GM12878 (cell line): Measurements from ENCODE around the gene WDR93. TPM values are rescaled to one million over a fixed set of nuclear protein-coding genes. Genes with fewer than 3 reads are reported as not detected.

ENCODE experiments used
- ATAC-seq: fragments of 200-7000 bp; cut with Tn5 transposase; 3 replicates; pipeline ENCODE4 v1.9.1; 2020; ENCODE audit warnings: mild to moderate bottlenecking, moderate library complexity
- BruUV-seq: library from RNA; stranded (reverse); fragments of 400-500 nt; replicated peaks from 2 replicates; lab custom pipeline; 2021; lab: Mats Ljungman, UMichigan
- CTCF ChIA-PET: fragments of 300-600 bp; sonication (Branson Sonifier 250); formaldehyde crosslinking; extraction: SDS; loops from one replicate; lab custom pipeline; 2021; ENCODE audit warnings: inconsistent platforms; lab: Yijun Ruan, JAX
- POLR2A ChIA-PET: fragments of 350-600 bp; formaldehyde crosslinking; extraction: SDS; loops from one replicate; lab custom pipeline; 2021; ENCODE audit warnings: inconsistent platforms; lab: Charles Lee
- RAD21 ChIA-PET: fragments of 300-600 bp; sonication (Branson Sonifier 250); formaldehyde crosslinking; loops from one replicate; lab custom pipeline; 2023; ENCODE audit warnings: antibody characterized with exemption; ENCODE audit not compliant: unreplicated experiment; lab: Charles Lee
- SMC1A ChIA-PET: fragments of 300-600 bp; sonication (Branson Sonifier 250); formaldehyde crosslinking; loops from one replicate; lab custom pipeline; 2023; ENCODE audit not compliant: unreplicated experiment, uncharacterized antibody; lab: Charles Lee
- DNase-seq: peaks from one replicate; pipeline ENCODE4 v3.0.0-alpha.2; 2011; ENCODE audit warnings: low read depth, low spot score
- FAIRE-seq: peaks from 3 replicates; lab custom pipeline; 2011; peaks lifted over from hg19 to GRCh38; lab: Jason Lieb, UNC
- H2AFZ ChIP-seq: 2 replicates; pipeline ENCODE4 v1.6.0; 2011; ENCODE audit warnings: low read depth, low read length, control low read depth; ENCODE audit not compliant: control insufficient read depth
- H3K27ac ChIP-seq: 2 replicates; pipeline ENCODE4 v1.5.1; 2011; ENCODE audit warnings: control low read depth; ENCODE audit not compliant: control insufficient read depth, insufficient read depth
- H3K27me3 ChIP-seq, 2 experiments: replicated peaks in 1 of 2; 2 replicates each; pipeline versions ENCODE4 v1.6.0 to v1.6.1; 2011; ENCODE audit warnings: low read length in 1 of 2; ENCODE audit not compliant: control insufficient read depth in 2 of 2, insufficient read depth in 2 of 2
- H3K36me3 ChIP-seq, 2 experiments: 2 replicates each; pipeline ENCODE4 v1.5.1; 2011; ENCODE audit warnings: low read length in 1 of 2; ENCODE audit not compliant: control insufficient read depth in 2 of 2, insufficient read depth in 2 of 2
- H3K4me1 ChIP-seq: 2 replicates; pipeline ENCODE4 v1.6.1; 2011; ENCODE audit warnings: mild to moderate bottlenecking, low read length, moderate library complexity, mixed read lengths; ENCODE audit not compliant: control insufficient read depth, insufficient read depth
- H3K4me2 ChIP-seq: 2 replicates; pipeline ENCODE4 v1.6.0; 2011; ENCODE audit warnings: control low read depth; ENCODE audit not compliant: control insufficient read depth, insufficient read depth
- H3K4me3 ChIP-seq: fragments of 200-600 bp; sonication (generic); 2 replicates; pipeline ENCODE4 v1.5.1; 2016
- H3K79me2 ChIP-seq: 2 replicates; pipeline ENCODE4 v1.6.0; 2011; ENCODE audit warnings: low read length; ENCODE audit not compliant: control insufficient read depth, insufficient read depth
- H3K9ac ChIP-seq: 2 replicates; pipeline ENCODE4 v1.8.0; 2011; ENCODE audit warnings: low read length, control low read depth, mixed read lengths; ENCODE audit not compliant: control insufficient read depth, insufficient read depth
- H3K9me3 ChIP-seq: replicated peaks from 3 replicates; pipeline ENCODE4 v1.5.1; 2011; ENCODE audit warnings: mild to moderate bottlenecking, low read length; ENCODE audit not compliant: control insufficient read depth, insufficient read depth
- H4K20me1 ChIP-seq: 2 replicates; pipeline ENCODE4 v1.6.0; 2011; ENCODE audit not compliant: control insufficient read depth, insufficient read depth
- ASH2L ChIP-seq: fragments of 300-600, 200-600 bp; sonication (generic); IDR thresholded peaks from 2 replicates; pipeline ENCODE4 v1.6.1; 2017; ENCODE audit warnings: low read depth, mild to moderate bottlenecking, borderline replicate concordance
- ATF7 ChIP-seq: fragments of 450-650 bp; IDR thresholded peaks from 2 replicates; pipeline ENCODE4 v1.6.1; 2016; ENCODE audit warnings: low read depth, mild to moderate bottlenecking
- BRCA1 ChIP-seq: IDR thresholded peaks from 2 replicates; pipeline ENCODE4 v1.6.1; 2011; ENCODE audit warnings: low read depth, low read length, improper control_type of control experiment
- CHD4 ChIP-seq: fragments of 200-600 bp; sonication (generic); IDR thresholded peaks from 2 replicates; pipeline ENCODE4 v1.6.1; 2016; ENCODE audit warnings: mild to moderate bottlenecking
- E2F4 ChIP-seq: IDR thresholded peaks from 2 replicates; pipeline ENCODE4 v1.6.1; 2012; ENCODE audit warnings: low read depth, low read length, improper control_type of control experiment
- EED ChIP-seq: sonication (generic); IDR thresholded peaks from 2 replicates; pipeline ENCODE4 v1.6.1; 2016; ENCODE audit warnings: antibody characterized with exemption, low read depth
- ELK1 ChIP-seq: IDR thresholded peaks from 2 replicates; pipeline ENCODE4 v1.6.1; 2012; ENCODE audit warnings: low read depth, low read length, improper control_type of control experiment
- JUND ChIP-seq: IDR thresholded peaks from 2 replicates; pipeline ENCODE4 v1.6.1; 2012; ENCODE audit warnings: low read depth, mild to moderate bottlenecking, low read length, improper control_type of control experiment, moderate library complexity
- KDM1A ChIP-seq: fragments of 200-600 bp; sonication (generic); IDR thresholded peaks from 2 replicates; pipeline ENCODE4 v1.6.1; 2016; ENCODE audit warnings: borderline replicate concordance
- MYB ChIP-seq: fragments of 150-350 bp; IDR thresholded peaks from 2 replicates; pipeline ENCODE4 v1.6.1; 2014; ENCODE audit warnings: mild to moderate bottlenecking, low read depth, low read length, borderline replicate concordance
- NFIC ChIP-seq: IDR thresholded peaks from 2 replicates; pipeline ENCODE4 v1.6.1; 2012; ENCODE audit warnings: low read depth, mild to moderate bottlenecking, inconsistent platforms, low read length, moderate library complexity
- NR2C1 ChIP-seq: fragments of 450-650 bp; IDR thresholded peaks from 2 replicates; pipeline ENCODE4 v1.6.1; 2017; ENCODE audit warnings: antibody characterized with exemption, mild to moderate bottlenecking, moderate library complexity
- PAX8 ChIP-seq: fragments of 450-650 bp; IDR thresholded peaks from 2 replicates; pipeline ENCODE4 v1.6.1; 2017; ENCODE audit warnings: mild to moderate bottlenecking, moderate library complexity
- POLR2AphosphoS2 ChIP-seq: IDR thresholded peaks from 2 replicates; pipeline ENCODE4 v1.6.1; 2011; ENCODE audit warnings: low read depth, mild to moderate bottlenecking, low read length, improper control_type of control experiment, moderate library complexity
- RBBP5 ChIP-seq: fragments of 200-600 bp; sonication (generic); conservative IDR thresholded peaks from 2 replicates; pipeline ENCODE4 v1.6.1; 2016
- SIN3A ChIP-seq: IDR thresholded peaks from 2 replicates; pipeline ENCODE4 v1.6.1; 2012; ENCODE audit warnings: low read depth, low read length, improper control_type of control experiment
- SPI1 ChIP-seq: IDR thresholded peaks from 2 replicates; pipeline ENCODE4 v1.6.1; 2011; ENCODE audit warnings: low read depth, mild to moderate bottlenecking, low read length, moderate library complexity, borderline replicate concordance; ENCODE audit not compliant: insufficient read depth
- SRF ChIP-seq, 2 experiments: IDR thresholded peaks; 2 replicates each; pipeline ENCODE4 v1.6.1; 2011; ENCODE audit warnings: low read depth in 2 of 2, low read length in 2 of 2, mild to moderate bottlenecking in 1 of 2, moderate library complexity in 1 of 2
- YBX1 ChIP-seq: fragments of 450-650 bp; IDR thresholded peaks from 2 replicates; pipeline ENCODE4 v1.6.1; 2016; ENCODE audit warnings: antibody characterized with exemption
- YY1 ChIP-seq: IDR thresholded peaks from 2 replicates; pipeline ENCODE4 v1.6.1; 2011; ENCODE audit warnings: low read depth, mild to moderate bottlenecking, low read length
- ZNF274 ChIP-seq: IDR thresholded peaks from one replicate; pipeline ENCODE4 v1.8.0; 2011; ENCODE audit not compliant: insufficient read length, insufficient read depth
- ZNF622 ChIP-seq: fragments of 450-650 bp; IDR thresholded peaks from 2 replicates; pipeline ENCODE4 v1.6.1; 2017; ENCODE audit warnings: mild to moderate bottlenecking, inconsistent platforms
- WGBS: methylation state at CpG from one replicate; pipeline ENCODE4 v1.1.6; 2016; ENCODE audit warnings: low lambda C conversion rate; ENCODE audit not compliant: insufficient replicate concordance, insufficient coverage; ENCODE audit errors: missing lambda C conversion rate; 5-methylcytosine and 5-hydroxymethylcytosine counted together
- in situ Hi-C: fragments of 300-500 bp; cut with MboI; formaldehyde crosslinking; loops from 9 replicates; pipeline ENCODE4 v1.14.3; 2018; ENCODE audit warnings: mixed read lengths
- intact Hi-C: fragments of 100-400 bp; cut with micrococcal nuclease; formaldehyde crosslinking; loops from one replicate; pipeline ENCODE4 v1.14.2; 2022; ENCODE audit not compliant: unreplicated experiment
- polyA plus RNA-seq, 11 experiments: library from polyadenylated mRNA; depleted of rRNA in 4 of 11; unstranded in 6 of 11; stranded (reverse) in 5 of 11; fragments of >200 nt; fragmentation: Nextera tagmentation in 4 of 11; fragmentation: Illumina TruSeq in 1 of 11; extraction: Ambion mirVana in 4 of 11; extraction: Trizol in 1 of 11; gene quantifications; 1 replicate in 1 of 11; 2 replicates in 10 of 11; pipeline versions ENCODE4 v1.2.1 to v1.2.3, GENCODE V29; 2011 to 2016; ENCODE audit warnings: inconsistent platforms in 2 of 11, missing spikeins in 2 of 11, low read depth in 1 of 11
- total RNA-seq, 4 experiments: library from RNA; depleted of rRNA in 3 of 4; stranded (reverse); fragments of >200 nt in 3 of 4; fragmentation: Illumina TruSeq in 1 of 4; extraction: Trizol in 1 of 4; gene quantifications; 2 replicates each; pipeline versions ENCODE4 v1.2.1 to v1.2.3, GENCODE V29; 2013 to 2021
- TF ChIP-seq, protein P1 (sequence below), 3 experiments: IDR thresholded peaks in 2 of 3; conservative IDR thresholded peaks in 1 of 3; 2 replicates each; pipeline ENCODE4 v1.5.1; 2011; ENCODE audit warnings: low read depth in 3 of 3, low read length in 3 of 3, mild to moderate bottlenecking in 3 of 3, control low read depth in 2 of 3, moderate library complexity in 2 of 3, inconsistent platforms in 1 of 3, mixed read lengths in 1 of 3; ENCODE audit not compliant: control insufficient read depth in 2 of 3, insufficient read depth in 1 of 3; ENCODE audit errors: extremely low read depth in 1 of 3

The WDR93 gene
- total and polyA plus RNA-seq, 10 of the 15 experiments (the other 5 are each of a cell fraction or from before 2014, with no cell fraction given) = not detected

DNA sequence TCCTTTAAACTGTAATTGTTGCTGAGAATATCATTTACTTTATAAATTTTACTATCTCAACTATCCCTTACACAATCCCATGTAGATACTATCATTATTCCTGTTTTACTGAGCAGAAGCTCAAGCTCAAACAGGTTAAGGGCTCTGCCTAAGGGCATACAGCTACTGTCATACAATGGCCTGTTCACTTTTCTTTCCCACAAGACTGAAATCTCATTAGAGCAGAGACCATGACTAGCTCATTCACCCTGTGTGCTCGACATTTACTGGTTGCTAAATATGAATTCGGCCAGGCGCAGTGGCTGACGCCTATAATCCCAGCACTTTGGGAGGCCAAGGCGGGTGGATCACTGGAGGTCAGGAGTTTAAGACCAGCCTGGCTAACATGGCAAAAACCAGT, 83.9 kb downstream of the WDR93 start (continued):
- TF ChIP-seq E2F4 = no peak
- TF ChIP-seq, protein P1, sequence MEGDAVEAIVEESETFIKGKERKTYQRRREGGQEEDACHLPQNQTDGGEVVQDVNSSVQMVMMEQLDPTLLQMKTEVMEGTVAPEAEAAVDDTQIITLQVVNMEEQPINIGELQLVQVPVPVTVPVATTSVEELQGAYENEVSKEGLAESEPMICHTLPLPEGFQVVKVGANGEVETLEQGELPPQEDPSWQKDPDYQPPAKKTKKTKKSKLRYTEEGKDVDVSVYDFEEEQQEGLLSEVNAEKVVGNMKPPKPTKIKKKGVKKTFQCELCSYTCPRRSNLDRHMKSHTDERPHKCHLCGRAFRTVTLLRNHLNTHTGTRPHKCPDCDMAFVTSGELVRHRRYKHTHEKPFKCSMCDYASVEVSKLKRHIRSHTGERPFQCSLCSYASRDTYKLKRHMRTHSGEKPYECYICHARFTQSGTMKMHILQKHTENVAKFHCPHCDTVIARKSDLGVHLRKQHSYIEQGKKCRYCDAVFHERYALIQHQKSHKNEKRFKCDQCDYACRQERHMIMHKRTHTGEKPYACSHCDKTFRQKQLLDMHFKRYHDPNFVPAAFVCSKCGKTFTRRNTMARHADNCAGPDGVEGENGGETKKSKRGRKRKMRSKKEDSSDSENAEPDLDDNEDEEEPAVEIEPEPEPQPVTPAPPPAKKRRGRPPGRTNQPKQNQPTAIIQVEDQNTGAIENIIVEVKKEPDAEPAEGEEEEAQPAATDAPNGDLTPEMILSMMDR (IDR thresholded peaks at IDR 0.05 in 2 of 3, conservative IDR thresholded peaks at IDR 0.05 in 1 of 3; ENCODE audit: control insufficient read depth in 2 of 3, extremely low read depth in 1 of 3, insufficient read depth in 1 of 3, low read depth in 3 of 3, low read length in 3 of 3) = no peak
- TF ChIP-seq SRF (IDR thresholded peaks at IDR 0.05; ENCODE audit: low read depth in 2 of 2, low read length in 2 of 2) = no peak
- TF ChIP-seq CHD4 = no peak
- TF ChIP-seq ELK1 = no peak
- TF ChIP-seq POLR2AphosphoS2 = no peak
- no peak for TF ChIP-seq ZNF274
- no peak for TF ChIP-seq MYB
- TF ChIP-seq, all 136 proteins: peak for 0

DNA sequence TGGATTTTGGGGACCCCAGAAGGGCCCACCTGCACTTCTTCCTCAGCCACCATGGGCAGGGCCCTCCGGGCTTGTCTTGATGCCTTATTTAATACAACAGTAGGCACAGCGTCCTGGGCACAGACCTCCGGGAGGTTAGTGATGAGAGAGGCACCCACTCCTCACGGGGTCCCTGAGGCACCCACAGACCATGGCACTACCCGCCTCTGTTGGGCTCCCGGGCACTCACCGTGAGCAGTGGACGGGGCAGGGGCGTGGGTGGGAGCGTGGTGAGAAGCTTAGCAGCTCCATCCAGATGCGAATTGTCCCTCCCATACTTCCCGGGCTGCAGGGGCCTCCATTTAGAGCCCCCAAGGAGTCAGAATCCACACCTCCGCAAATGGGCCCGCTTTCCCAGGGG, 85.2 kb downstream of the WDR93 start:
- WGBS = 67% methylated on average over 14 of the region's 14 CpGs
- POLR2A ChIA-PET = no interaction called here
- Histone ChIP-seq H3K9me3 (no peaks in the 10 kb centered on the region), H3K79me2 (no peaks in the 10 kb centered on the region), H3K27ac (no peak overlapping the region), H4K20me1 (no peaks in the 10 kb centered on the region), H3K36me3 (no peaks in the 10 kb centered on the region), H3K4me2 (peak overlapping the region; percentile 92), H3K27me3 (no peaks in the 10 kb centered on the region), H3K4me1 (peaks cover 14% of the 10 kb centered on the region), H2AFZ (no peak overlapping the region), H3K9ac (no peak overlapping the region), H3K4me3 (no peak overlapping the region; the same call in 1 of the 2 replicates)
- ATAC-seq (no peak), DNase-seq (no peak), FAIRE-seq (no peak)
- in situ Hi-C loops = no loop called here
- CTCF ChIA-PET = interaction anchor here (1.1 to 7.0 kb wide), 3 partner anchors 14 to 102 kb away, joined by 4 to 40 read pairs (median 9); no protein-coding TSS in a partner anchor
- no TSS peak for BruUV-seq
- RAD21 ChIA-PET = interaction anchor here (1.2 kb wide), 1 partner anchor 25 kb away, joined by 3 read pairs; no protein-coding TSS in a partner anchor
- intact Hi-C loops = no loop called here
- SMC1A ChIA-PET = interaction anchor here (1.4 kb wide), 1 partner anchor 14 kb away, joined by 5 read pairs; no protein-coding TSS in a partner anchor
- TF ChIP-seq ZNF622 = no peak
- TF ChIP-seq ATF7 = no peak
- no peak for TF ChIP-seq SPI1
- TF ChIP-seq ASH2L = no peak
- TF ChIP-seq KDM1A = no peak
- no peak for TF ChIP-seq SIN3A
- TF ChIP-seq JUND = no peak
- no peak for TF ChIP-seq YBX1
- TF ChIP-seq BRCA1 = no peak
- no peak for TF ChIP-seq NR2C1
- no peak for TF ChIP-seq PAX8
- TF ChIP-seq RBBP5 = no peak
- no peak for TF ChIP-seq YY1
- no peak for TF ChIP-seq NFIC
- TF ChIP-seq EED = no peak
